K562 (cell line): ENCODE results near the gene TCF25. TPM values are rescaled to one million over a fixed set of nuclear protein-coding genes. Genes with fewer than 3 reads are reported as not detected.

Source experiments
- CBX2 ChIP-seq: fragments of 200-600 bp; sonication (generic); IDR thresholded peaks from one replicate; pipeline ENCODE4 v1.6.1; 2012; ENCODE audit warnings: mild to moderate bottlenecking, low read length, inconsistent platforms; ENCODE audit not compliant: insufficient read depth, poor library complexity, severe bottlenecking
- CREB1 ChIP-seq, 2 experiments: sonication (generic) in 1 of 2; formaldehyde crosslinking in 1 of 2; IDR thresholded peaks; 2 replicates each; pipeline versions ENCODE4 v1.6.1 to v1.8.0; 2012 to 2022; ENCODE audit warnings: inconsistent platforms in 1 of 2, mild to moderate bottlenecking in 1 of 2, missing genetic modification reagents in 1 of 2, moderate library complexity in 1 of 2
- DLX4 ChIP-seq: fragments of 250-450 bp; sonication (Bioruptor Pico); IDR thresholded peaks from 2 replicates; pipeline ENCODE4 v1.6.1; 2021; ENCODE audit warnings: mild to moderate bottlenecking
- ERF ChIP-seq: fragments of 450-650 bp; formaldehyde crosslinking; IDR thresholded peaks from 2 replicates; pipeline ENCODE4 v1.4.0; 2020; ENCODE audit warnings: mild to moderate bottlenecking, mixed read lengths
- ESRRB ChIP-seq: fragments of 250-450 bp; sonication (Bioruptor Pico); IDR thresholded peaks from 2 replicates; pipeline ENCODE4 v1.5.0; 2020; ENCODE audit warnings: mild to moderate bottlenecking, moderate library complexity, borderline replicate concordance
- FOXA3 ChIP-seq, 2 experiments: fragments of 450-650 bp in 1 of 2; sonication (generic) in 1 of 2; formaldehyde crosslinking; IDR thresholded peaks in 1 of 2; conservative IDR thresholded peaks in 1 of 2; 2 replicates each; pipeline versions ENCODE4 v1.4.0 to v1.8.0; 2020 to 2022; ENCODE audit warnings: mild to moderate bottlenecking in 2 of 2, missing genetic modification reagents in 1 of 2
- HDAC2 ChIP-seq: fragments of 450-650 bp; IDR thresholded peaks from 2 replicates; pipeline ENCODE4 v1.6.1; 2016; ENCODE audit warnings: mild to moderate bottlenecking
- PKNOX1 ChIP-seq: fragments of 450-650 bp; IDR thresholded peaks from 2 replicates; pipeline ENCODE4 v1.6.1; 2016
- RBM39 ChIP-seq: fragments of 200-400 bp; formaldehyde crosslinking; optimal IDR thresholded peaks from 2 replicates; pipeline ENCODE3; 2018; ENCODE audit warnings: low read depth, low read length
- RFX5 ChIP-seq: IDR thresholded peaks from 2 replicates; pipeline ENCODE4 v1.6.1; 2011; ENCODE audit warnings: low read depth, mild to moderate bottlenecking, improper control_type of control experiment, low read length
- SLC30A9 ChIP-seq: fragments of 250-450 bp; sonication (Bioruptor Pico); IDR thresholded peaks from 2 replicates; pipeline ENCODE4 v1.8.0; 2022; ENCODE audit warnings: mild to moderate bottlenecking, moderate library complexity
- ZNF175 ChIP-seq: fragments of 200-800 bp; sonication (Bioruptor generic); IDR thresholded peaks from 2 replicates; pipeline ENCODE4 v1.6.1; 2016; ENCODE audit warnings: low read depth, mild to moderate bottlenecking, missing genetic modification characterization, missing compliant biosample characterization
- ZNF24 ChIP-seq: fragments of 450-650 bp; IDR thresholded peaks from 2 replicates; pipeline ENCODE4 v1.6.1; 2016
- ZNF695 ChIP-seq: fragments of 450-650 bp; formaldehyde crosslinking; IDR thresholded peaks from 2 replicates; pipeline ENCODE4 v1.4.0; 2020; ENCODE audit warnings: mild to moderate bottlenecking, moderate library complexity
- polyA plus RNA-seq, 8 experiments: library from polyadenylated mRNA; depleted of rRNA in 4 of 8; stranded (reverse) in 5 of 8; unstranded in 3 of 8; fragments of >200 nt; fragmentation: Nextera tagmentation in 2 of 8; fragmentation: Illumina TruSeq in 1 of 8; extraction: Ambion mirVana in 2 of 8; extraction: Trizol in 1 of 8; gene quantifications; 2 replicates each; pipeline versions ENCODE4 v1.2.1 to v1.2.3, GENCODE V29; 2011 to 2014; ENCODE audit warnings: inconsistent platforms in 1 of 8, missing spikeins in 1 of 8
- total RNA-seq, 7 experiments: library from RNA; depleted of rRNA in 6 of 7; stranded (reverse); fragments of >200 nt in 6 of 7; fragmentation: Illumina TruSeq in 2 of 7; extraction: Trizol in 2 of 7; gene quantifications; 2 replicates each; pipeline versions ENCODE4 v1.2.1 to v1.2.3, GENCODE V29; 2011 to 2021; ENCODE audit warnings: low replicate concordance in 1 of 7
- TF ChIP-seq, protein P1 (sequence below): fragments of 250-450 bp; sonication (Bioruptor Pico); IDR thresholded peaks from 2 replicates; pipeline ENCODE4 v1.8.0; 2021; ENCODE audit warnings: moderate library complexity, mild to moderate bottlenecking, inconsistent platforms
- TF ChIP-seq, protein P2 (sequence below): fragments of 450-650 bp; IDR thresholded peaks from 2 replicates; pipeline ENCODE4 v1.6.1; 2016; ENCODE audit warnings: low read depth

Gene TCF25
- total and polyA plus RNA-seq, 9 of the 15 experiments (the other 6 are each of a cell fraction or from before 2014, with no cell fraction given), result 9.0 to 154 (median 83.8) TPM

- TF ChIP-seq, protein P1, sequence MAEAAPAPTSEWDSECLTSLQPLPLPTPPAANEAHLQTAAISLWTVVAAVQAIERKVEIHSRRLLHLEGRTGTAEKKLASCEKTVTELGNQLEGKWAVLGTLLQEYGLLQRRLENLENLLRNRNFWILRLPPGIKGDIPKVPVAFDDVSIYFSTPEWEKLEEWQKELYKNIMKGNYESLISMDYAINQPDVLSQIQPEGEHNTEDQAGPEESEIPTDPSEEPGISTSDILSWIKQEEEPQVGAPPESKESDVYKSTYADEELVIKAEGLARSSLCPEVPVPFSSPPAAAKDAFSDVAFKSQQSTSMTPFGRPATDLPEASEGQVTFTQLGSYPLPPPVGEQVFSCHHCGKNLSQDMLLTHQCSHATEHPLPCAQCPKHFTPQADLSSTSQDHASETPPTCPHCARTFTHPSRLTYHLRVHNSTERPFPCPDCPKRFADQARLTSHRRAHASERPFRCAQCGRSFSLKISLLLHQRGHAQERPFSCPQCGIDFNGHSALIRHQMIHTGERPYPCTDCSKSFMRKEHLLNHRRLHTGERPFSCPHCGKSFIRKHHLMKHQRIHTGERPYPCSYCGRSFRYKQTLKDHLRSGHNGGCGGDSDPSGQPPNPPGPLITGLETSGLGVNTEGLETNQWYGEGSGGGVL (CRISPR knock-in tag), result no peak
- no peak for TF ChIP-seq RFX5
- no peak for TF ChIP-seq RBM39
- no peak for TF ChIP-seq ESRRB (CRISPR knock-in tag)
- TF ChIP-seq DLX4 (CRISPR knock-in tag), result no peak
- no peak for TF ChIP-seq ZNF695 (CRISPR knock-in tag)
- TF ChIP-seq CREB1 (IDR thresholded peaks at IDR 0.05), result no peak; the same call in 1 of the 2 replicates
- no peak for TF ChIP-seq CREB1 (CRISPR knock-in tag; IDR thresholded peaks at IDR 0.05)
- no peak for TF ChIP-seq PKNOX1
- TF ChIP-seq FOXA3 (CRISPR knock-in tag; conservative IDR thresholded peaks at IDR 0.05 in 1 of 2, IDR thresholded peaks at IDR 0.05 in 1 of 2), result peak in 1 of 2 experiments; percentile 15; a peak in 1 of 4 replicates
- TF ChIP-seq ZNF24, result no peak
- TF ChIP-seq SLC30A9 (CRISPR knock-in tag), result no peak
- TF ChIP-seq, protein P2, sequence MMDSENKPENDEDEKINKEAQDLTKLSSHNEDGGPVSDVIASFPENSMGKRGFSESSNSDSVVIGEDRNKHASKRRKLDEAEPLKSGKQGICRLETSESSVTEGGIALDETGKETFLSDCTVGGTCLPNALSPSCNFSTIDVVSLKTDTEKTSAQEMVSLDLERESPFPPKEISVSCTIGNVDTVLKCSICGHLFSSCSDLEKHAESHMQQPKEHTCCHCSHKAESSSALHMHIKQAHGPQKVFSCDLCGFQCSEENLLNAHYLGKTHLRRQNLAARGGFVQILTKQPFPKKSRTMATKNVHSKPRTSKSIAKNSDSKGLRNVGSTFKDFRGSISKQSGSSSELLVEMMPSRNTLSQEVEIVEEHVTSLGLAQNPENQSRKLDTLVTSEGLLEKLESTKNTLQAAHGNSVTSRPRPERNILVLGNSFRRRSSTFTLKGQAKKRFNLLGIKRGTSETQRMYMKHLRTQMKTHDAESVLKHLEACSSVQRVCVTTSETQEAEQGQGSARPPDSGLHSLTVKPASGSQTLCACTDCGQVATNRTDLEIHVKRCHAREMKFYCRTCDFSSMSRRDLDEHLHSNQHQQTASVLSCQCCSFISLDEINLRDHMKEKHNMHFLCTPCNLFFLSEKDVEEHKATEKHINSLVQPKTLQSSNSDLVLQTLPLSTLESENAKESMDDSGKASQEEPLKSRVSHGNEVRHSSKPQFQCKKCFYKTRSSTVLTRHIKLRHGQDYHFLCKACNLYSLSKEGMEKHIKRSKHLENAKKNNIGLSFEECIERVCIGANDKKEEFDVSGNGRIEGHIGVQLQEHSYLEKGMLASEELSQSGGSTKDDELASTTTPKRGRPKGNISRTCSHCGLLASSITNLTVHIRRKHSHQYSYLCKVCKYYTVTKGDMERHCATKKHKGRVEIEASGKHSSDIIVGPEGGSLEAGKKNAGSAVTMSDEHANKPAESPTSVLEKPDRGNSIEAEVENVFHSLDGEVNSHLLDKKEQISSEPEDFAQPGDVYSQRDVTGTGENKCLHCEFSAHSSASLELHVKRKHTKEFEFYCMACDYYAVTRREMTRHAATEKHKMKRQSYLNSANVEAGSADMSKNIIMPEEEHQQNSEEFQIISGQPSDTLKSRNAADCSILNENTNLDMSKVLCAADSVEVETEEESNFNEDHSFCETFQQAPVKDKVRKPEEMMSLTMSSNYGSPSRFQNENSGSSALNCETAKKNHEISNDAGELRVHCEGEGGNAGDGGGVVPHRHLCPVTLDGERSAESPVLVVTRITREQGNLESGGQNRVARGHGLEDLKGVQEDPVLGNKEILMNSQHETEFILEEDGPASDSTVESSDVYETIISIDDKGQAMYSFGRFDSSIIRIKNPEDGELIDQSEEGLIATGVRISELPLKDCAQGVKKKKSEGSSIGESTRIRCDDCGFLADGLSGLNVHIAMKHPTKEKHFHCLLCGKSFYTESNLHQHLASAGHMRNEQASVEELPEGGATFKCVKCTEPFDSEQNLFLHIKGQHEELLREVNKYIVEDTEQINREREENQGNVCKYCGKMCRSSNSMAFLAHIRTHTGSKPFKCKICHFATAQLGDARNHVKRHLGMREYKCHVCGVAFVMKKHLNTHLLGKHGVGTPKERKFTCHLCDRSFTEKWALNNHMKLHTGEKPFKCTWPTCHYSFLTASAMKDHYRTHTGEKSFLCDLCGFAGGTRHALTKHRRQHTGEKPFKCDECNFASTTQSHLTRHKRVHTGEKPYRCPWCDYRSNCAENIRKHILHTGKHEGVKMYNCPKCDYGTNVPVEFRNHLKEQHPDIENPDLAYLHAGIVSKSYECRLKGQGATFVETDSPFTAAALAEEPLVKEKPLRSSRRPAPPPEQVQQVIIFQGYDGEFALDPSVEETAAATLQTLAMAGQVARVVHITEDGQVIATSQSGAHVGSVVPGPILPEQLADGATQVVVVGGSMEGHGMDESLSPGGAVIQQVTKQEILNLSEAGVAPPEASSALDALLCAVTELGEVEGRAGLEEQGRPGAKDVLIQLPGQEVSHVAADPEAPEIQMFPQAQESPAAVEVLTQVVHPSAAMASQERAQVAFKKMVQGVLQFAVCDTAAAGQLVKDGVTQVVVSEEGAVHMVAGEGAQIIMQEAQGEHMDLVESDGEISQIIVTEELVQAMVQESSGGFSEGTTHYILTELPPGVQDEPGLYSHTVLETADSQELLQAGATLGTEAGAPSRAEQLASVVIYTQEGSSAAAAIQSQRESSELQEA, result no peak
- TF ChIP-seq ZNF175, result no peak
- no peak for TF ChIP-seq HDAC2
- TF ChIP-seq CBX2, result no peak
- TF ChIP-seq ERF (CRISPR knock-in tag), result peak; percentile 16; the same call in 1 of the 2 replicates
Observed at GRCh38 chr16:89917773-89918452, 44.5 kb downstream of the TCF25 start (continued).
